Uterus (tissue), 4 donors: Measurements from ENCODE around the gene FBRSL1. TPM values are rescaled to one million over a fixed set of nuclear protein-coding genes. Genes with fewer than 3 reads are reported as not detected.

Experiments
- DNase-seq, 2 donors: peaks; one replicate each; pipeline ENCODE4 v3.0.0-alpha.2; 2019 to 2020
- H3K27ac ChIP-seq, 2 donors: fragments of 200-600 bp; sonication (generic); 1 replicate in 1 of 2; 2 replicates in 1 of 2; pipeline ENCODE4 v1.5.1; 2016 to 2018
- H3K27me3 ChIP-seq, 2 donors: fragments of 200-600 bp; sonication (generic); one replicate each; pipeline ENCODE4 v1.5.1; 2018 to 2019; ENCODE audit warnings: control low read depth in 1 of 2
- H3K36me3 ChIP-seq, 2 donors: fragments of 200-600 bp; sonication (generic); one replicate each; pipeline ENCODE4 v1.5.1; 2019; ENCODE audit warnings: control low read depth in 1 of 2
- H3K4me1 ChIP-seq, 2 donors: fragments of 200-600 bp; sonication (generic); one replicate each; pipeline ENCODE4 v1.5.1; 2018 to 2019; ENCODE audit warnings: control low read depth in 1 of 2
- H3K4me3 ChIP-seq, 2 donors: fragments of 200-600 bp; sonication (generic); 1 replicate in 1 of 2; 2 replicates in 1 of 2; pipeline ENCODE4 v1.5.1; 2018 to 2019; ENCODE audit warnings: mild to moderate bottlenecking in 1 of 2
- H3K9me3 ChIP-seq, 2 donors: fragments of 200-600 bp; sonication (generic); one replicate each; pipeline ENCODE4 v1.5.1; 2019; ENCODE audit warnings: control low read depth in 1 of 2
- POLR2A ChIP-seq, 2 donors: fragments of 450-650 bp; IDR thresholded peaks; one replicate each; pipeline ENCODE4 v1.6.1; 2016; ENCODE audit warnings: antibody characterized with exemption in 2 of 2, mild to moderate bottlenecking in 1 of 2, moderate library complexity in 1 of 2
- intact Hi-C: fragments of 100-400 bp; cut with DNase I; formaldehyde crosslinking; loops from one replicate; pipeline ENCODE4 v1.15.1; 2023; ENCODE audit warnings: low total_unique reads
- total RNA-seq, 4 donors: library from RNA; depleted of rRNA in 3 of 4; stranded (reverse); fragments of >200 nt in 3 of 4; gene quantifications; one replicate each; pipeline versions ENCODE4 v1.1.0 to v1.2.4, GENCODE V29; 2014 to 2023
- TF ChIP-seq, protein P1 (sequence below), 4 experiments: fragments of 200-600 bp in 2 of 4; fragments of 450-650 bp in 2 of 4; sonication (generic) in 2 of 4; IDR thresholded peaks; one replicate each; pipeline ENCODE4 v1.5.1; 2016 to 2019; ENCODE audit warnings: antibody characterized with exemption in 4 of 4, mild to moderate bottlenecking in 2 of 4, moderate library complexity in 1 of 4
- donor health status: DM: yes; HTN: yes; CAD: no.

Gene FBRSL1
- total RNA-seq, 4 donors from 2014 or later, result 2.9 to 59.1 (median 31.8) TPM

DNA sequence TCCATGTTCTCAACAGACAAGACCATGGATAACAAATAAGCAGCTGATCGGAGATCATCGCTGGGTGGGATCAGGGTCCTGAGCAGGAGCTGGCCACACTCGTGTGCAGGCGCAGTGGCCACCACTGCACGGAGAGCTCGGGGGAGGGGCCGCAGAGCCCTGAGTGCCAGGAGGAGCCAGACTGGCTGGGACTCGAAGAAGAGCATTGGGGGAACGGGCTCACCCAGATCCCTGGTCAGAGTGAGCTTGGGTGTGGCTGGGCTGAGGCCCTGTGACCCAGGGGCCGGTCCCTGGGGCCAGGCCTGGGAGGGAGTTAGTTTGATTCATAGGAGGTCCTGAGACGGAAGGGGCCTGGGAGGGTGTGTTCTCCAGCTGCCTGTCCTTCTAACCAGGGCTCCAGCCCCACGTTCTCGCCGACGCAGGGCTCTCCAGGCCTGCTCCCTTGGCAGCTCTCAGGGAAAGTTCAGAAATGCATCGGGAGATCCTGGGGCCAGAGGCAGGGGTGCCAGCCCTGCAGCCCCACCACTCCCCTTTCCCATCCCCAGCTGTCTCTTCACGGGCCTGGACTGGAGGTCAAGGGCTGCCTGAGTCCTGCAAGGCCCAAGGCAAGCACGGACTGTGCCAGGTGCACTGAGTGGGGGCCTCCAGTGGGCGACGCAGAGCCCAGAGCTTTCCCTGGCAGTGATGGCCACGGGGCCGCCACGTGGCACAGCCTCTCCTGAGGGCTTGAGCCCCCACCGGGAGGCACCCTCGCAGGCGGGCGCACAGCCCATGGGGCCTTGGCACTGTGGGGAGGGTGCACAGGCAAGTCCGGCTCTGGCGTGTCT is 48.1 kb downstream of the FBRSL1 start:
- Histone ChIP-seq H3K4me3 (no peak overlapping the region), H3K4me1 (no peaks in the 10 kb centered on the region), H3K27me3 (no peaks in the 10 kb centered on the region), H3K27ac (no peak overlapping the region), H3K36me3 (no peaks in the 10 kb centered on the region), H3K9me3 (no peaks in the 10 kb centered on the region)
- intact Hi-C loops, result no loop called here
- no peak for DNase-seq
- TF ChIP-seq, protein P1, sequence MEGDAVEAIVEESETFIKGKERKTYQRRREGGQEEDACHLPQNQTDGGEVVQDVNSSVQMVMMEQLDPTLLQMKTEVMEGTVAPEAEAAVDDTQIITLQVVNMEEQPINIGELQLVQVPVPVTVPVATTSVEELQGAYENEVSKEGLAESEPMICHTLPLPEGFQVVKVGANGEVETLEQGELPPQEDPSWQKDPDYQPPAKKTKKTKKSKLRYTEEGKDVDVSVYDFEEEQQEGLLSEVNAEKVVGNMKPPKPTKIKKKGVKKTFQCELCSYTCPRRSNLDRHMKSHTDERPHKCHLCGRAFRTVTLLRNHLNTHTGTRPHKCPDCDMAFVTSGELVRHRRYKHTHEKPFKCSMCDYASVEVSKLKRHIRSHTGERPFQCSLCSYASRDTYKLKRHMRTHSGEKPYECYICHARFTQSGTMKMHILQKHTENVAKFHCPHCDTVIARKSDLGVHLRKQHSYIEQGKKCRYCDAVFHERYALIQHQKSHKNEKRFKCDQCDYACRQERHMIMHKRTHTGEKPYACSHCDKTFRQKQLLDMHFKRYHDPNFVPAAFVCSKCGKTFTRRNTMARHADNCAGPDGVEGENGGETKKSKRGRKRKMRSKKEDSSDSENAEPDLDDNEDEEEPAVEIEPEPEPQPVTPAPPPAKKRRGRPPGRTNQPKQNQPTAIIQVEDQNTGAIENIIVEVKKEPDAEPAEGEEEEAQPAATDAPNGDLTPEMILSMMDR (IDR thresholded peaks at IDR 0.05), result no peak
- no peak for TF ChIP-seq POLR2A (IDR thresholded peaks at IDR 0.05)

- H3K4me1 ChIP-seq, result no peaks in the 10 kb centered on the region
- TF ChIP-seq, protein P1 (IDR thresholded peaks at IDR 0.05), result no peak
- TF ChIP-seq POLR2A (IDR thresholded peaks at IDR 0.05), result no peak
- H3K27me3 ChIP-seq, result no peaks in the 10 kb centered on the region
- H3K4me3 ChIP-seq, result no peak overlapping the region
- H3K9me3 ChIP-seq, result no peaks in the 10 kb centered on the region
- H3K27ac ChIP-seq, result no peak overlapping the region
- intact Hi-C loops, result no loop called here
- no peaks in the 10 kb centered on the region for H3K36me3 ChIP-seq
- no peak for DNase-seq
These were observed 48.7 kb downstream of the FBRSL1 start for GRCh38 chr12:132538663-132538990.

DNA sequence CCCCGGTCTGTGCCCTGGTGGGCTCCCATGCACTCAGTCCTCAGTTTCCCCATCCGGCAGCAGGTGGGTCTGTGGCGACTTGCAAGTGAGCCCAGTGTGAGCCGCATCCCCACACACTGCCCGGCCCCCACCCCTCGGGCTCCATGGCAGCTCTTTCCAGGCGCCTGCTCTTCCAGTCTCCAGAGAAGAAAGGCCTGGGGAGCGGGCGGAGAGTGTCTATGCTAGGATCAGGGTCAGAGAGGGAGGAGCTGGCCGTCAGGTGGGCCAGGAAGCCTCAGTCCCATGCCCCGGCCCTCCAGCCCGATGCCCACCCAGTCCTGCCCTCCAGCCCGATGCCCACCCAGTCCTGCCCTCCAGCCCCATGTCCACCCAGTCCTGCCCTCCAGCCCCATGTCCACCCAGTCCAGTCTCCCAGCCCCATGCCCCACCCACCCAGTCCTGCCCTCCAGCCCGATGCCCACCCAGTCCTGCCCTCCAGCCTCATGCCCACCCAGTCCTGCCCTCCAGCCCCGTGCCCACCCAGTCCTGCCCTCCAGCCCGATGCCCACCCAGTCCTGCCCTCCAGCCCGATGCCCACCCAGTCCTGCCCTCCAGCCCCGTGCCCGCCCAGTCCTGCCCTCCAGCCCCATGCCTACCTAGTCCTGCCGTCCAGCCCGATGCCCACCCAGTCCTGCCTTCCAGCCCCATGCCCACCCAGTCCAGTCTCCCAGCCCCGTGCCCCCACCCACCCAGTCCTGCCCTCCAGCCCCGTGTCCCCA is 49.2 kb downstream of the FBRSL1 start:
- Histone ChIP-seq H3K27me3 (no peaks in the 10 kb centered on the region), H3K4me3 (no peak overlapping the region), H3K36me3 (no peaks in the 10 kb centered on the region), H3K4me1 (no peaks in the 10 kb centered on the region), H3K27ac (no peak overlapping the region), H3K9me3 (no peaks in the 10 kb centered on the region)
- no peak for DNase-seq
- intact Hi-C loops, result no loop called here
- TF ChIP-seq, protein P1 (IDR thresholded peaks at IDR 0.05), result no peak

DNA sequence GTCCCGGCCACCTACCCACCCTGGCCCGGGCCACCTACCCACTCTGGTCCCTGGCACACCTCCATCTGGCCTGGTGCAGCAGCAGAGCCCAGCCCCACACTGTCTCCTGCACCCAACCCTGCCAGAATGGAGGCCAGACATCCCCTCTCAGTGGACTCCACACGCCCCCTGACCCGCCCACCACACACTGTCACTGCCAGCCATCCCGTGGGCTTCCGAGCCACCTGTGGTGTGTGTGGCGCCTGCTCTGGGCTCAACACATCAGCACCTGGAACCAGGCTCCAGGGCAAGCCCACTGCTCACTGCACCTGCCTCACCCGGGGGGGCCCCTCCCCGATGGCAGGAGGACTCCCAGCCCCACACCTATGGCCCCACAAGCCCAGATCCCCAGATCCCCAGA is 50.5 kb downstream of the FBRSL1 start:
- intact Hi-C loops, result no loop called here
- no peaks in the 10 kb centered on the region for H3K27me3 ChIP-seq
- no peak for TF ChIP-seq POLR2A (IDR thresholded peaks at IDR 0.05)

DNA sequence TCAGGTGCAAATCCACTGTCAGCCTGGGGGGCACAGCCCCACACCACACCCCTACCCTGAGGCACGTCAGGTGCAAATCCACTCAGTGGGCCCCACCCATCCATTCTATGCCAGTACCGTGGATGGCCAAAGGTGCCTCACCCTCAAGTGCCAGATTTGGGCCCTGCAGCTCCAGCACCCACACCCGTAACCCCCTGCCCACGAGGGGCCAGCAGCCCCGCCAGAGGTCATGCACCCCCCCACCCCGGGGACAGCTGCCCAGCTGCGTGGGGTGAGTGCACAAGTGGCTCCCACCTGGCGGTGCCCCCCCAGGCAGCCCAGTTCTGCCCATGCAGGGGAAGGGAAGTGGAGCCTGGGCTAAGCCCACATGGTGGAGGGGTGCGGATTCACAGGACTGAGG is 51.2 kb downstream of the FBRSL1 start:
- no peak for TF ChIP-seq POLR2A (IDR thresholded peaks at IDR 0.05)
- TF ChIP-seq, protein P1 (IDR thresholded peaks at IDR 0.05), result no peak
- Histone ChIP-seq H3K4me1 (no peaks in the 10 kb centered on the region), H3K27ac (no peak overlapping the region), H3K9me3 (no peaks in the 10 kb centered on the region), H3K27me3 (no peaks in the 10 kb centered on the region), H3K36me3 (no peaks in the 10 kb centered on the region), H3K4me3 (no peak overlapping the region)
- no peak for DNase-seq
- intact Hi-C loops, result no loop called here

More for the DNA sequence above, 50.5 kb downstream of the FBRSL1 start:
- DNase-seq, result no peak
- no peaks in the 10 kb centered on the region for H3K9me3 ChIP-seq
- H3K4me3 ChIP-seq, result no peak overlapping the region
- H3K27ac ChIP-seq, result no peak overlapping the region
- H3K36me3 ChIP-seq, result no peaks in the 10 kb centered on the region
- H3K4me1 ChIP-seq, result no peaks in the 10 kb centered on the region
